DOHH2 (cell line): ENCODE measurements around the gene GALNT17.

ENCODE experiments used
- H3F3A ChIP-seq: fragments of 200-600 bp; sonication (generic), shearing (Covaris generic); 2 replicates; pipeline ENCODE4 v1.6.0; 2016; ENCODE audit warnings: antibody characterized with exemption, mild to moderate bottlenecking; ENCODE audit not compliant: control insufficient read depth, insufficient read depth
- H3K27ac ChIP-seq: fragments of 200-600 bp; sonication (generic); 2 replicates; pipeline ENCODE4 v1.5.1; 2014; ENCODE audit warnings: low read depth, mild to moderate bottlenecking, low read length, moderate library complexity
- H3K27me3 ChIP-seq: fragments of 200-600 bp; sonication (generic); 2 replicates; pipeline ENCODE4 v1.6.1; 2014; ENCODE audit warnings: mild to moderate bottlenecking, low read length, mixed read lengths; ENCODE audit not compliant: control insufficient read depth
- H3K36me3 ChIP-seq: fragments of 200-600 bp; sonication (generic); 2 replicates; pipeline ENCODE4 v1.6.1; 2014; ENCODE audit warnings: mild to moderate bottlenecking, low read length, moderate library complexity, mixed read lengths; ENCODE audit not compliant: control insufficient read depth
- H3K4me1 ChIP-seq: fragments of 200-600 bp; sonication (generic); 2 replicates; pipeline ENCODE4 v1.6.1; 2014; ENCODE audit warnings: mild to moderate bottlenecking, low read length, mixed read lengths; ENCODE audit not compliant: control insufficient read depth
- H3K4me2 ChIP-seq: fragments of 200-600 bp; sonication (generic); 2 replicates; pipeline ENCODE4 v1.6.0; 2014; ENCODE audit warnings: mild to moderate bottlenecking, low read length, moderate library complexity
- H3K4me3 ChIP-seq: fragments of 200-600 bp; sonication (generic); 2 replicates; pipeline ENCODE4 v1.5.1; 2014; ENCODE audit warnings: mild to moderate bottlenecking, low read length, mixed read lengths
- H3K79me2 ChIP-seq: fragments of 200-600 bp; sonication (generic); 2 replicates; pipeline ENCODE4 v1.6.1; 2014; ENCODE audit warnings: mild to moderate bottlenecking, low read length, mixed read lengths; ENCODE audit not compliant: control insufficient read depth
- H3K9me2 ChIP-seq: fragments of 200-600 bp; sonication (generic); replicated peaks from 2 replicates; pipeline ENCODE4 v1.6.1; 2014; ENCODE audit warnings: mild to moderate bottlenecking, low read length, mixed read lengths; ENCODE audit not compliant: control insufficient read depth
- H3K9me3 ChIP-seq: fragments of 200-600 bp; sonication (generic); 2 replicates; pipeline ENCODE4 v1.6.1; 2014; ENCODE audit warnings: antibody characterized with exemption, low read length, mixed read lengths; ENCODE audit not compliant: control insufficient read depth, insufficient read depth
- H4K20me1 ChIP-seq: fragments of 200-600 bp; sonication (generic); 2 replicates; pipeline ENCODE4 v1.6.0; 2014; ENCODE audit warnings: low read depth, mild to moderate bottlenecking, antibody characterized with exemption, low read length, moderate library complexity; ENCODE audit not compliant: control insufficient read depth, insufficient read depth
- CTCF ChIP-seq: fragments of 200-600 bp; sonication (generic); IDR thresholded peaks from one replicate; pipeline ENCODE4 v1.5.1; 2014; ENCODE audit warnings: antibody characterized with exemption, mild to moderate bottlenecking, low read depth, low read length; ENCODE audit not compliant: poor library complexity, severe bottlenecking
- EZH2phosphoT487 ChIP-seq: fragments of 200-600 bp; sonication (generic); IDR thresholded peaks from 2 replicates; pipeline ENCODE4 v1.6.1; 2017; ENCODE audit warnings: borderline replicate concordance, mild to moderate bottlenecking, antibody characterized with exemption, low read length, moderate library complexity, mixed read lengths

GALNT17 gene

GRCh38 chr7:71267734-71268469 lies 136.0 kb downstream of the GALNT17 start:
- Histone ChIP-seq H3K79me2 (no peaks in the 10 kb centered on the region), H3F3A (no peaks in the 10 kb centered on the region), H3K36me3 (no peaks in the 10 kb centered on the region), H3K9me3 (peaks cover 6% of the 10 kb centered on the region; the same call in 1 of the 2 replicates), H3K4me2 (no peak overlapping the region), H3K4me3 (no peak overlapping the region), H3K9me2 (no peaks in the 10 kb centered on the region), H3K27ac (no peak overlapping the region), H4K20me1 (no peaks in the 10 kb centered on the region), H3K27me3 (no peaks in the 10 kb centered on the region), H3K4me1 (no peaks in the 10 kb centered on the region)
- no peak for TF ChIP-seq CTCF
- no peak for TF ChIP-seq EZH2phosphoT487

- no peaks in the 10 kb centered on the region for H3F3A ChIP-seq
- H3K9me3 ChIP-seq = peaks cover 4% of the 10 kb centered on the region; the same call in 1 of the 2 replicates
- no peaks in the 10 kb centered on the region for H3K27me3 ChIP-seq
- no peaks in the 10 kb centered on the region for H3K36me3 ChIP-seq
- no peak overlapping the region for H3K4me3 ChIP-seq
- no peak overlapping the region for H3K4me2 ChIP-seq
- H3K9me2 ChIP-seq = no peaks in the 10 kb centered on the region
- no peaks in the 10 kb centered on the region for H4K20me1 ChIP-seq
- no peaks in the 10 kb centered on the region for H3K4me1 ChIP-seq
- no peaks in the 10 kb centered on the region for H3K79me2 ChIP-seq
- no peak for TF ChIP-seq CTCF
- no peak for TF ChIP-seq EZH2phosphoT487
- H3K27ac ChIP-seq = no peak overlapping the region
Observed at GRCh38 chr7:71270558-71270957, 138.6 kb downstream of the GALNT17 start.

GRCh38 chr7:71271203-71271602 lies 139.3 kb downstream of the GALNT17 start:
- H3K4me2 ChIP-seq = no peak overlapping the region
- H3K9me3 ChIP-seq = 0 out of 2 replicates have a peak, but pooled peaks cover 3% of the 10 kb centered on the region
- H3K27me3 ChIP-seq = no peaks in the 10 kb centered on the region
- H3K79me2 ChIP-seq = no peaks in the 10 kb centered on the region
- H3K36me3 ChIP-seq = no peaks in the 10 kb centered on the region
- H3K4me1 ChIP-seq = no peaks in the 10 kb centered on the region
- no peaks in the 10 kb centered on the region for H3K9me2 ChIP-seq
- no peaks in the 10 kb centered on the region for H3F3A ChIP-seq
- H3K27ac ChIP-seq = no peak overlapping the region
- no peaks in the 10 kb centered on the region for H4K20me1 ChIP-seq
- TF ChIP-seq CTCF (no peak), EZH2phosphoT487 (no peak)
- no peak overlapping the region for H3K4me3 ChIP-seq
